ENCODE results near the gene POU6F2.

GRCh38 chr7:39468808-39469374, 491.2 kb downstream of the POU6F2 start:
- TF ChIP-seq, protein P1, sequence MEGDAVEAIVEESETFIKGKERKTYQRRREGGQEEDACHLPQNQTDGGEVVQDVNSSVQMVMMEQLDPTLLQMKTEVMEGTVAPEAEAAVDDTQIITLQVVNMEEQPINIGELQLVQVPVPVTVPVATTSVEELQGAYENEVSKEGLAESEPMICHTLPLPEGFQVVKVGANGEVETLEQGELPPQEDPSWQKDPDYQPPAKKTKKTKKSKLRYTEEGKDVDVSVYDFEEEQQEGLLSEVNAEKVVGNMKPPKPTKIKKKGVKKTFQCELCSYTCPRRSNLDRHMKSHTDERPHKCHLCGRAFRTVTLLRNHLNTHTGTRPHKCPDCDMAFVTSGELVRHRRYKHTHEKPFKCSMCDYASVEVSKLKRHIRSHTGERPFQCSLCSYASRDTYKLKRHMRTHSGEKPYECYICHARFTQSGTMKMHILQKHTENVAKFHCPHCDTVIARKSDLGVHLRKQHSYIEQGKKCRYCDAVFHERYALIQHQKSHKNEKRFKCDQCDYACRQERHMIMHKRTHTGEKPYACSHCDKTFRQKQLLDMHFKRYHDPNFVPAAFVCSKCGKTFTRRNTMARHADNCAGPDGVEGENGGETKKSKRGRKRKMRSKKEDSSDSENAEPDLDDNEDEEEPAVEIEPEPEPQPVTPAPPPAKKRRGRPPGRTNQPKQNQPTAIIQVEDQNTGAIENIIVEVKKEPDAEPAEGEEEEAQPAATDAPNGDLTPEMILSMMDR (IDR thresholded peaks at IDR 0.05 in 2 of 3, conservative IDR thresholded peaks at IDR 0.05 in 1 of 3; ENCODE audit: insufficient read depth in 2 of 3, low read depth in 1 of 3, low read length in 3 of 3) = no peak
- TF ChIP-seq RAD21 (CRISPR knock-in tag; conservative IDR thresholded peaks at IDR 0.05 in 1 of 2, IDR thresholded peaks at IDR 0.05 in 1 of 2) (no peak), EWSR1 (IDR thresholded peaks at IDR 0.05; ENCODE audit: borderline replicate concordance, low read depth, partially characterized antibody) (no peak), POLR2A (conservative IDR thresholded peaks at IDR 0.05) (no peak), HMG20A (CRISPR knock-in tag; conservative IDR thresholded peaks at IDR 0.05) (no peak), ZNF274 (IDR thresholded peaks at IDR 0.05; ENCODE audit: borderline replicate concordance, low read depth, low read length) (no peak), BDP1 (IDR thresholded peaks at IDR 0.05; ENCODE audit: insufficient read depth, insufficient read length) (no peak), BCLAF1 (IDR thresholded peaks at IDR 0.05; ENCODE audit: borderline replicate concordance in 1 of 2, control insufficient read depth in 1 of 2, low read depth in 2 of 2, low read length in 1 of 2) (no peak), GABPA (tag; conservative IDR thresholded peaks at IDR 0.05; ENCODE audit: low read depth) (no peak)
